Fibroblast of the aortic adventitia (primary cell): ENCODE results near the gene SPAG8. TPM values are rescaled to one million over a fixed set of nuclear protein-coding genes. Genes with fewer than 3 reads are reported as not detected.

Source experiments
- DNase-seq: peaks from one replicate; pipeline ENCODE4 v3.0.0-alpha.2; 2010; ENCODE audit warnings: low read depth
- H3K4me3 ChIP-seq: 2 replicates; pipeline ENCODE4 v1.5.1; 2011; ENCODE audit warnings: low read depth, mild to moderate bottlenecking, control low read depth, low read length, moderate library complexity
- CTCF ChIP-seq: IDR thresholded peaks from 2 replicates; pipeline ENCODE4 v1.5.1; 2011; ENCODE audit warnings: mild to moderate bottlenecking, low read length, control low read depth, inconsistent platforms; ENCODE audit not compliant: insufficient read depth
- total RNA-seq: library from RNA; depleted of rRNA; stranded (reverse); fragments of >200 nt; gene quantifications from 2 replicates; pipeline ENCODE4 v1.2.3, GENCODE V29; 2012; ENCODE audit warnings: low replicate concordance

SPAG8 gene
- total RNA-seq, 1 donor: 0.81 TPM

- no peak for TF ChIP-seq CTCF
- no peak overlapping the region for H3K4me3 ChIP-seq
- no peak for DNase-seq
Measured at GRCh38 chr9:35798658-35799374, 13.2 kb downstream of the SPAG8 start.

- DNase-seq: peak; percentile 34
- no peak overlapping the region for H3K4me3 ChIP-seq
- no peak for TF ChIP-seq CTCF
Measured at GRCh38 chr9:35797311-35798109, 14.6 kb downstream of the SPAG8 start.

- no peak for TF ChIP-seq CTCF
- no peak overlapping the region for H3K4me3 ChIP-seq
- no peak for DNase-seq
Measured at GRCh38 chr9:35795695-35796094, 16.4 kb downstream of the SPAG8 start.

- no peak for DNase-seq
- peak overlapping the region; percentile 74 for H3K4me3 ChIP-seq
- no peak for TF ChIP-seq CTCF
Measured at GRCh38 chr9:35793461-35793860, 18.6 kb downstream of the SPAG8 start.

- DNase-seq: no peak
- peak overlapping the region; percentile 74 for H3K4me3 ChIP-seq
- TF ChIP-seq CTCF: no peak
Measured at GRCh38 chr9:35792826-35793225, 19.2 kb downstream of the SPAG8 start.

GRCh38 chr9:35792024-35792813 lies 19.8 kb downstream of the SPAG8 start:
- no peak for TF ChIP-seq CTCF
- peak overlapping the region; percentile 74 for H3K4me3 ChIP-seq
- no peak for DNase-seq
